GM18867 (cell line): ENCODE data around the gene CIPC.
A peak's percentile ranks its signal among the peaks of the same experiment; 100 is the strongest.

Source experiments
- ATAC-seq: cut with Tn5 transposase; IDR thresholded peaks from one replicate; pipeline ENCODE4 v1.9.1; 2021; ENCODE audit warnings: mild to moderate bottlenecking, moderate library complexity; ENCODE audit not compliant: unreplicated experiment

Gene CIPC

DNA sequence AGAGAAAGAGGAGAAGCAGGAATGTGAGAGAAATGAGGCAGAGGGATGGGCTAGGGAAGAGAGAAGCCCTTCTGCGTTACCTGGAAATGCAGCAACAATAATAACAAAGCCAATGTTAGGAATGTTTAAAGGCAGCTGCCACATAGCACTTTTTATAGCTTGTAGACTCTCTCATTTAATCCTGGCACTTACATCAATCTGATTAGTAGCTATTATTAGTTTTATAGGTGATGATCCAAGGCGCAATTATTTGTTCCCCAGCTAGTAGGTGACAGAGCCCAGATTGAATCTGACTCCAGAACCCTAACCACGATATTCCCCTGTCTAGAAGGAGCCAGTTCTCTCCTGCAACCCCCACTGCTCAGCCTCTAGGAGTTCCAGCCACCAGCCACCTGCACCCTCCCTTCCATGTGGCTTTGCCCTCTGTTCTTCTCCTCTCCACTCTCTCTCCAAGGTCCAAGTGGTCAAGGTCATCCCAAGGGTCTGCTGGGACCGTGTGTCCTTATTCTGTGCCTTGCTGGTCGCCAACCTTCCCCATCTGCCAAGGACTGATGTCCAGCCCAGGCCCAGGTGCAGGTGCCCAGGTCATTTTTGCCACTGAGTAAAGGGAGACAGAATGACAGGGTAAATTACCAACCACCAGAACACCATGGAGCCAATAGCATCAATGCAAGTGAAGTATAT, 29.4 kb upstream of the CIPC start:
- ATAC-seq, result no peak

DNA sequence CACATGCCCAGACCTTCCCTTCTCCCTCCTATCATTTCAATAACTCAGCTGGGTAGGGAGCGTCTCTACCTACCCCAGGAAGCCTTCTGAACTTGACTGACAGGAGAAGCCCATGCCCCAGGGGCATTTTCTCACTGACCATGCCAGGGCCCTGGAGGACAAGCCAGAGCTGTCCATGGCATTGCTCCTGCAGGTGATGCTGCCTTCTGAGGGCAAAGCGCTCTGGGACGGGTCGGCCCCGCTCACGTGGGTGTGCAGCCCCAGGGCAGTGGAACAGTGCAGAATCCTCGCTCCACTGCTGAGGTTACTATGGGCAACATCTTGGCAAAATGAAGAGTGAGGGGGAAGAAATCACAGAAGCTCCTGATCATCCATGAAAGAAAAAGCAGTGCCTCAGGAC, 28.5 kb upstream of the CIPC start:
- no peak for ATAC-seq

DNA sequence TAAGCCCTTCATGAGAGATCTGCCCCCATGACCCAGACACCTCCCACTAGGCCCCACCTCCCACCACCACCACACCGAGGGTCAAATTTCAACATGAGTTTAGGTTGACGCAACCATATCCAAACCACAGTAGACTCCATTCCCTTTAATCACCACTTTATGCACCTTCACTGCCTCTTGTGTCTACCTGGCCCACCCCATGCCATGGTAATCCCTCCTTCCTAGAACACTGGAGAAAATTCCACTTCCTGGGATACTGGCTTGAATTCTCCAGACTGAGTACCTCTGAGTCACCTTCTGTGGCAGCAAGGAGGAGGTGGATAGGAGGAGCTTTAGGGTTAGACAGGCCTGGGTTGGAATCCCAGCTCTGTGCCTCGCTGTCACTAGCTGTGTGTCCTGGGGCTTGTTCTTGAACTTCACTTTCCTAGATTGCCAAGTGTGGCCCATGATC, 26.1 kb upstream of the CIPC start:
- no peak for ATAC-seq

DNA sequence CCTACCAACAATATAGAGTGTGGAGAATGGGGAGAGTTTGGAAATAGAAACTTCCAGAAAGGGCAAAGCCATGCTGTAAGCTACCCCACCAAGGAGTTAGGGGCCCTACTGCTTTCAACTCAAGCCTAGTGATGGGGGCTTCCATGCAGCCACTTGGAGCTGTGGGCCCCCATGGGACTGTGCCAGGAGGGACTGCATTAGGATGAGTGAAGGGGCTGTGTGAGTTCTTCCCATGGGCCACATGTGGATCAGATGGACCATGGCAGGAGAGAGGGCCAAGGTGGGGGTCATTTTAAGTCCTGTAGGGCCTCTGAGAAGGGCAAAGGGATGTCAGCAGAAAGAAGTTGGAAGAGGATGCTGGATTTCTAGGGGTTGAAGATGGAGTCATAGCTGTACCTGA, 23.1 kb upstream of the CIPC start:
- ATAC-seq, result no peak

- ATAC-seq, result no peak
These were observed 21.9 kb upstream of the CIPC start for GRCh38 chr14:77076113-77076631.

GRCh38 chr14:77077040-77077439, 21.0 kb upstream of the CIPC start:
- no peak for ATAC-seq

DNA sequence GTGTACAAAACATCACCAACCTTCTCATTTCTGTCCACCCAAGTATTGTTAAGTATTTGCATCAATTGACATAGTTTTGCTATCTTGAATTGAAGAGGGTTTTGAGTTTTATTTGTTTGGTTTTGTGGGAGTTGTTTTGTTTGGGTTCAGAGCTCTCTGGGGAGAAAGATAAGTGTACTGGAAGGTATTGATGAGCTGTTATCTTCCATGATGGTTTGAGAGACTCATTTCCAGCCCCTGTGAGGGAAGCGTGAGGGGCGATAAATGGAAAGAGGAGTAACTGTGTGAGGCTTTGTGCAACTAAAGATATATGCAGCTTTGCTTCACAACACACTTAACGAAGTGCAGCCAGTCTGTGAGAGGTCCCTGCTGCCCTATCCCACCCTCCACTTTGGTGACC, 15.7 kb upstream of the CIPC start:
- ATAC-seq, result no peak

DNA sequence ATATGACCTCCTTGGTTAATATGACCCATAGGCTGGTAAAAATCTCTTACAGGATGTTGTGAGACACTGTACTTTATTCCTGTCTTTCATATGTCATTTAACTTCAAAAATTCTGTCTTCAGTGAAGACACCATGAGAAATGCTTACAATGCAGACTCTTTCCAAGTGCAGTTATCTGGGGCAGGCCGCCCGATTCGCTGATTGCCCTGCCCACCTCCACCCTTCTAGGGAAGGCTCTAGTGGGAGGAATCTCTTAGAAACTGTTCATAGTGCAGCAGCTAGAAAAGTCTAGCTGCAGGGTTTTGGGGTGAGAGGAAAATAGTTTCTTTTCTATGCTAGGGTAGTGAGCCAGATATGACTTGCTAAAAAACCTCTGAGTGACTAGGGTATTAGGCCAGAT, 15.0 kb upstream of the CIPC start:
- ATAC-seq, result no peak

DNA sequence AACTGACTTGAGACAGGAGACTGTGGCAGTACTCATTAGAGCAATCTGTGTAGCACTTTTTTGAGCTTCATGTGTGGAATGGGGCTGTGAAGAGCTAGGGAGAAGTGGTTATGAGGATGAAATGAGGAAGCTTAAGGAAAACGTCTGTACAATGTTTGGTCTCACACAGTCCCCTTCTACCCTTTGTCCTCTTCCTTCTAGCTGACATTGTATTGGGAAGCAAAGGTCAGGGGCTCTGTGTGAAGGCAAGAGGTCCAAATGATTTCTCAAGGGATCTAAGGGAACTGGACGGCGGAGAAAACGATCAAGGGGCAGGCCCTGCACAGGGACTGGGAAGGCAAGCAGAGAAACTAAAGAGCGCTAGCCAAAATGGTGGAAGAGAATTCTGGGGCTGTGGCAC, 13.1 kb upstream of the CIPC start:
- ATAC-seq, result no peak

- no peak for ATAC-seq
These were observed 12.5 kb upstream of the CIPC start for GRCh38 chr14:77085538-77085937.

DNA sequence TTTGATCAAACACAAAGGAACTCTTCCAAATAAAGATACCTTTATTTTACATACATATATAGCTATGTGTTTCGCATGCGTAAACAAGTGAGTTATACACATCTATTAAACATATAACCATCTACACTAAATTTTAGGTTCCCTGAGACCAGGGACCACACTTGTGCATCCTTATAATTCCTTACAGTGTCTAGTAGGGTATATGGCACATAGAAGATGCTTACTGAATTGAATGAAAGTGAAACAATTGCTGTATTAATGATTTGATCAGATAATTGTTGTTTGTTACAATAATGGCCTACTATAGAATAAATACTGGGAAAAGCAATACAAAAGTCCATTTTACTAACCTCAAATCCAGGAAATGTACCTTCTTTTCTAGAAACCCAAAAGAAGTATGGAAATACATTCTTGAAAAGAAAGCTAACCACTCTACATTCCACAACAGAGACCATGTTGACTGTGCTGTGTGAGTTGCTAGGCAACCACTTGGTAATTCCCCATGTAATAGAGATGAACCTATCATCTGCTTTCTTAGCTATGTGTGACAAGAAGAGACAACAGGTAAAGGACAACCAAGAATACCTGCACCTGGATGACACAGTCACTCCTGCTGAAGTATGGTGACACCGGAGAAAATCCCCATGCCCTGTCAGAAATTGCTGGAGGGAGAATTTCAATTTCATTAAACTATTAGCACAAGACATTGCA, 11.9 kb upstream of the CIPC start:
- peak; percentile 63 for ATAC-seq

GRCh38 chr14:77086951-77087350, 11.1 kb upstream of the CIPC start:
- no peak for ATAC-seq

GRCh38 chr14:77087631-77088030, 10.4 kb upstream of the CIPC start:
- no peak for ATAC-seq

- no peak for ATAC-seq
These were observed 9.8 kb upstream of the CIPC start for GRCh38 chr14:77088219-77088618.

DNA sequence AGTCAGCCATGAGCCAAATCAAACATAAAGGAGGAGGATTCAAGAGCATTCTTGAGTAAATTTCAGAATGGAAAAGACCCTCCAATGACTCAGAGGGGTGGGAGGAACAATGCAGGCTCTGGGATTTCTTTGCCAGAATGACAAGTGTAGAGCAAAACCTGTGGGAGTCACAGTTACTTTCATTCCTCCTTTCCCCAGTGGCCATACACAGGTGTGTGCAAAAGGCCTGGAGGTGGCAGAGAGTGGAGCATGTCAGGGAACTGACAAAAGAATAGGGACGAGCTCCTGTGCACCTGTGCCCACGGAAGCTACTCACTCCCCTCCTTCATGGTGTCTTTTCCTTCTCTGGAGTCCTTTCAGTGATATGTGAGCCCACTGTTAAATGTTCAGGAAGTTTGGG, 9.4 kb upstream of the CIPC start:
- ATAC-seq, result no peak

- no peak for ATAC-seq
These were observed 6.5 kb upstream of the CIPC start for GRCh38 chr14:77091518-77091917.

DNA sequence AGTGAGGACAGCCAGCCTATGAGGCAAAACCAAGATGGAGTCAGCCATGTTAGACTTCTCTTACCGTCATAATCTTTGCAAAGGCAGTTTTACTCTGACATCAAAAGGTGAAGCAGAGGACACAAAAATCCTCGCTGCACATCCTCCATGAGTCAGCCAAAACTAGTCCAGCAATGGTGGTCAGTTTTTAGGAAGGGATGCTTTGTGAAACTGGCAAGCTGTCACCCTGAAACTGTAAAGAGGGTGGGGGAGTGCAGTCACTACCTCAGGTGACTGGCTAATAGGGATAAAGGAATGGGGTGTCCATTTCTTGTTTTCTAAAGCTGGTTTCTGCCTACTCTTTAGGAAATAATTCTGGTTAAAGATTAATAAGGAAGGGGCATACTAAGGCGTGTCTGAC, 5.4 kb upstream of the CIPC start:
- ATAC-seq, result no peak

DNA sequence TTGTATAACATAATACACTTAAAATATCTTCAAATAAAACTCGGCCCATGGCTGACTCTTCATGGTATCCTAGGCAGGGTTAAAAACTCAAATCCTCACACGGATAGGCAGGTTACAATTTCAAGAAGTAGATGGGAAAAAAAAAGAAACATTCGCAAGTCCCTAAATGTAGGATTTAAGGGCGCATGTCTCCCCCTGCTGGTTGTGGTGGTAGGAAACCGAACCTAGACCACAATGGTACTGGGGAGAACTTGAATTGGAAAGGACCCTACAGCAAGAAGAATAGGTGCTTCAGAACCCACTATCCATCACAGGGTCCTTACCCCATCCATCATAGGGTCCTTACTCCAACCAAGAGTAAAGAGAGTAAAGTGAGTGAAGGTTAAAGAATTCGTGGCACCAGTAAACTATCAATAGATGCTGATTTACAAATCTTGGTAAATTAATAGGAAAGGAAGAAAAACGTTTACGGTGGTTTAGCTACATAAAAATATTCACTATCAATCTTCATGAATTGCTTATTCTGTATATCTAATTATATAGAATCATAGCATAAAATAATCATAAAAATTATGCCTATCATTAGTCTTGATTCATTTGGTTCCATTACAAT, 3.3 kb upstream of the CIPC start:
- ATAC-seq, result no peak

GRCh38 chr14:77097006-77097699, 905 bp upstream of the CIPC start:
- no peak for ATAC-seq

DNA sequence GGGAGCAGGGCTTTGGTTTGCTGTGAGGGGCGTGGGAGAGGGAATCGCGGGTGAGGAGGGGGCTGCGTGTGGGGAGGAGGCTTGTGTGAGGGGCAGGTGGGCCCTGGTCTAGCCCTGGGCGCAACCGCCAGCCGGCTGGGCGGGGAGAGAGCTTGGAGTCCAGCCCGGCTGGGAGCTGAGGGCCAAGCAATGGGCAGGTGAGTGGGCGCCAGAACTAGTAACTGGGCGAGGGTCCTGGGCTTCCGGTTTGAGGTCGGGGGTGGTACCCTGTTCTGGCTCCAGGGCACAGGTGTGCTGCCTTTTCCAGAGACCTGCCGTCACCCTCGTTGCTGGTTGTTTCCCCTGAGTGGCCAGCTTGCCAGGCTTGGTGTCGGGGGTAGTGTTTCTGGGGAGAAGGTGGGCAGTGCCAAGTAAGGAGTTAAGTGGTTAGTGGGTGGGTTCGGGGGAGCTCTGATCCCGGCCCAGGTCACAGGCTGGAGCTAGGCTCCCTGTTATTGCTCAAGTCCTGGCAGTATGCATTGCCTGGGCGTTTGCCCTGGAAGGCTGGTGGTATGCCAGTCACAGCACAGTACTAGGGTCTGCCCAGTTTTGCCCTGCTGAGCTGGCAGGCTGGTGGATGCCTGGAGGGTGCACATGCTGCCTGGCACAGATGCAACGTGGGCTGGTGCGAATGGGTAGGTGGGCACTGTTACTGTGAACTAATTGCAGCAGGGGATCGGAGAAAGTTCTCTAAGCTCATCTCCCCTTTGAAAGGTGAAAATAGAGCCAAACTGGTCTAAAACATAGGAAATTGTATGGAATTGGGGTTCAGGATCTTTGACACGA, 683 bp downstream of the CIPC start:
- no peak for ATAC-seq
